PFSK-1 (cell line): ENCODE results near the gene MLF2.

Experiments used
- POLR2AphosphoS5 ChIP-seq: IDR thresholded peaks from 2 replicates; pipeline ENCODE4 v1.6.1; 2012; ENCODE audit warnings: low read depth, mild to moderate bottlenecking, control low read depth, low read length, moderate library complexity
- SIN3A ChIP-seq: IDR thresholded peaks from 2 replicates; pipeline ENCODE4 v1.6.1; 2012; ENCODE audit warnings: mild to moderate bottlenecking, low read length, moderate library complexity, borderline replicate concordance; ENCODE audit not compliant: insufficient read depth
- TAF1 ChIP-seq: IDR thresholded peaks from 2 replicates; pipeline ENCODE4 v1.6.1; 2012; ENCODE audit warnings: low read length, control low read depth, borderline replicate concordance; ENCODE audit not compliant: insufficient read depth
- TF ChIP-seq, protein P1 (sequence below), 2 experiments: IDR thresholded peaks; 2 replicates each; pipeline versions ENCODE4 v1.6.1 to v1.8.0; 2011 to 2012; ENCODE audit warnings: low read depth in 2 of 2, low read length in 2 of 2, control low read depth in 1 of 2, inconsistent platforms in 1 of 2, mild to moderate bottlenecking in 1 of 2, moderate library complexity in 1 of 2; ENCODE audit not compliant: insufficient read depth in 1 of 2

DNA sequence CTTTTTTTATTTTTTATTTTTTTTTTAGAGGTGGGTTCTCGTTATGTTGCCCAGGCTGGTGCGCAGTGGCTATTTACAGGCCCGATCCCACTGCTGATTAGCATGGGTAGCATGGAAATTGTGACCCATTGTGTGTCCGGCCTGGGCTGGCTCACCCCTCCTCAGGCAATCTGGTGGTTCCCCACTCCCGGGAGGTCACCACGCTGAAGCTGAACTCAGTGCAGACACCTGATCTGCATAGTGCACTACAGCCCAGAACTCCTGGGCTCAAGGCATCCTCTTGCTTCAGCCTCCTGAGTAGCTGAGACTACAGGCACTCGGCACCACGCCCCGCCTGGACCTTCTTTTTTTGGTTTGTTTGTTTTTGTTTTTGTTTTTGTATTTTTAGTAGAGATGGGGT, 30.9 kb upstream of the MLF2 start:
- TF ChIP-seq SIN3A (no peak), POLR2AphosphoS5 (no peak), TAF1 (no peak)
- TF ChIP-seq, protein P1, sequence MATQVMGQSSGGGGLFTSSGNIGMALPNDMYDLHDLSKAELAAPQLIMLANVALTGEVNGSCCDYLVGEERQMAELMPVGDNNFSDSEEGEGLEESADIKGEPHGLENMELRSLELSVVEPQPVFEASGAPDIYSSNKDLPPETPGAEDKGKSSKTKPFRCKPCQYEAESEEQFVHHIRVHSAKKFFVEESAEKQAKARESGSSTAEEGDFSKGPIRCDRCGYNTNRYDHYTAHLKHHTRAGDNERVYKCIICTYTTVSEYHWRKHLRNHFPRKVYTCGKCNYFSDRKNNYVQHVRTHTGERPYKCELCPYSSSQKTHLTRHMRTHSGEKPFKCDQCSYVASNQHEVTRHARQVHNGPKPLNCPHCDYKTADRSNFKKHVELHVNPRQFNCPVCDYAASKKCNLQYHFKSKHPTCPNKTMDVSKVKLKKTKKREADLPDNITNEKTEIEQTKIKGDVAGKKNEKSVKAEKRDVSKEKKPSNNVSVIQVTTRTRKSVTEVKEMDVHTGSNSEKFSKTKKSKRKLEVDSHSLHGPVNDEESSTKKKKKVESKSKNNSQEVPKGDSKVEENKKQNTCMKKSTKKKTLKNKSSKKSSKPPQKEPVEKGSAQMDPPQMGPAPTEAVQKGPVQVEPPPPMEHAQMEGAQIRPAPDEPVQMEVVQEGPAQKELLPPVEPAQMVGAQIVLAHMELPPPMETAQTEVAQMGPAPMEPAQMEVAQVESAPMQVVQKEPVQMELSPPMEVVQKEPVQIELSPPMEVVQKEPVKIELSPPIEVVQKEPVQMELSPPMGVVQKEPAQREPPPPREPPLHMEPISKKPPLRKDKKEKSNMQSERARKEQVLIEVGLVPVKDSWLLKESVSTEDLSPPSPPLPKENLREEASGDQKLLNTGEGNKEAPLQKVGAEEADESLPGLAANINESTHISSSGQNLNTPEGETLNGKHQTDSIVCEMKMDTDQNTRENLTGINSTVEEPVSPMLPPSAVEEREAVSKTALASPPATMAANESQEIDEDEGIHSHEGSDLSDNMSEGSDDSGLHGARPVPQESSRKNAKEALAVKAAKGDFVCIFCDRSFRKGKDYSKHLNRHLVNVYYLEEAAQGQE (IDR thresholded peaks at IDR 0.05; ENCODE audit: insufficient read depth in 1 of 2, low read depth in 2 of 2, low read length in 2 of 2): no peak
